Mammary microvascular endothelial cell (primary cell): ENCODE results near the gene ZFPL1. TPM values are rescaled to one million over a fixed set of nuclear protein-coding genes. Genes with fewer than 3 reads are reported as not detected.

Experiments used
- total RNA-seq: library from RNA; depleted of rRNA; stranded (reverse); fragments of >200 nt; gene quantifications from 2 replicates; pipeline ENCODE4 v1.2.3, GENCODE V29; 2015

Gene ZFPL1
- 49.2 and 62.0 TPM in 2 replicates for total RNA-seq

GRCh38 chr11:65083834-65084597 lies at the start of gene ZFPL1, which contains the start of gene CDCA5:
Gene ZFPL1 (plus strand): TSS chr11:65084222. CDS start chr11:65084699, 477 bp downstream.
Gene CDCA5 (minus strand): TSS chr11:65084040. CDS start chr11:65083978, 62 bp downstream.

DNA sequence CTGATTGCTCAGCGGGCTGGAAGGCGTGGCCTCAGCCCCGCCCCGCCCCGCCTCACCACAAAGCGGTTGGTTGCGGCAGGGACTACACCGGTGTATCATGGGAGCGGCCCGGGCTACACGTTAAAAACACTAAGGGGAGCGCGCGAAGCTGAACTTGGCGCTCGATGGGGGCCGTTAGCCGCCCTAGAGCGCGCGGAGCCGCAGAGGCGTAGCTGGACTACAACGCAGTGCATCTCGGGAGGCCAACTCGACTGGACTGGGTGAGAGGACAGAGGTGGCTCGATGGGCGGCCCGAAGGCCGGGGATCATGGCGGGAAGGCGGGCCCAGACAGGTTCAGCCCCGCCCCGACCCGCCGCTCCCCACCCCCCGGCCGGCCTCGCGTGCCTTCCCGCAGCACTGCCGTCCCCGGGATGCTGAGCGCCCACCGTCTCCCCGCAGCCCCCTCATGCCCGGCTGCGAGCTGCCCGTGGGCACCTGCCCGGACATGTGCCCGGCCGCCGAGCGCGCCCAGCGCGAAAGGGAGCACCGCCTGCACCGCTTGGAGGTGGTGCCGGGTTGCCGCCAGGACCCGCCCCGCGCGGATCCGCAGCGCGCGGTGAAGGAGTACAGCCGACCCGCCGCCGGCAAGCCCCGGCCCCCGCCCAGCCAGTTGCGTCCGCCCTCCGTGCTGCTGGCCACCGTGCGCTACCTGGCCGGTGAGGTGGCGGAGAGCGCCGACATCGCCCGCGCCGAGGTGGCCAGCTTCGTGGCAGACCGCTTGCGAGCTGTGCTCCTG lies 43.0 kb upstream of the ZFPL1 start, which contains the start of gene SAC3D1:
Gene SAC3D1, plus strand, starts transcription at position 364 of the 776 bp plus-strand sequence. Its CDS starts 83 bp downstream, at position 447.

DNA sequence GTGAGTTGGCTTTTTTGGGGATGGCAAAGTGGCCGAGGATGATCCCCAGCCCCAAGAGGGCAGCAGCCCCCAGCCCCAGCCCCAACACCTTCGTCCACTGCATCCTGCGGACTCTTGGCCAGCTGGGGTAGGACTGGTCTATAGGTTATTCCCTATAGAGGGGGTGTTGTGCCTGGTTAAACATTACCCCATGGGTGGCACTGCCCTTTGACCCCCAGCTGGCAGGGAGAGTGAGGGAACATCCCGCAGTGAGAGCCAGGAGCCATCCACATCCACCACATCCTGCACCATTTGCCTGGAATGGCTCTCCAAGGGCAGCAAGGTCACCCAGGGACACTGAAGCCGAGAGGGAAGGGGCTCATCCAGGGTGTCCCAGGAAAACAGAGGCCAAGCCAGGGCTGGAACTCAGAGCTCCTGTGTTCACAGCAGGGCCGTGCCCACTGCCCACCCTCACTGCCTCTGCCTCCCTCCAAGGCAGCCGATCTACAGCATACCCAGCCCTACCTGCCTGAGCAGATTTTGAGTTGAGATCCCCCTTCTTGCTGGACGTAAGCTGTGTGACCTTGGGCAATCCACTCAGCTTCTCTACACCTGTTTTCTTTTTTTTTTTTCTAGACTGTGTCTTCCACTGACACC lies 25.5 kb upstream of the ZFPL1 start, which contains the start of gene NAALADL1:
Gene NAALADL1, minus strand, starts transcription at position 135 of the 636 bp plus-strand sequence. Its CDS starts 32 bp downstream, at position 103.

DNA sequence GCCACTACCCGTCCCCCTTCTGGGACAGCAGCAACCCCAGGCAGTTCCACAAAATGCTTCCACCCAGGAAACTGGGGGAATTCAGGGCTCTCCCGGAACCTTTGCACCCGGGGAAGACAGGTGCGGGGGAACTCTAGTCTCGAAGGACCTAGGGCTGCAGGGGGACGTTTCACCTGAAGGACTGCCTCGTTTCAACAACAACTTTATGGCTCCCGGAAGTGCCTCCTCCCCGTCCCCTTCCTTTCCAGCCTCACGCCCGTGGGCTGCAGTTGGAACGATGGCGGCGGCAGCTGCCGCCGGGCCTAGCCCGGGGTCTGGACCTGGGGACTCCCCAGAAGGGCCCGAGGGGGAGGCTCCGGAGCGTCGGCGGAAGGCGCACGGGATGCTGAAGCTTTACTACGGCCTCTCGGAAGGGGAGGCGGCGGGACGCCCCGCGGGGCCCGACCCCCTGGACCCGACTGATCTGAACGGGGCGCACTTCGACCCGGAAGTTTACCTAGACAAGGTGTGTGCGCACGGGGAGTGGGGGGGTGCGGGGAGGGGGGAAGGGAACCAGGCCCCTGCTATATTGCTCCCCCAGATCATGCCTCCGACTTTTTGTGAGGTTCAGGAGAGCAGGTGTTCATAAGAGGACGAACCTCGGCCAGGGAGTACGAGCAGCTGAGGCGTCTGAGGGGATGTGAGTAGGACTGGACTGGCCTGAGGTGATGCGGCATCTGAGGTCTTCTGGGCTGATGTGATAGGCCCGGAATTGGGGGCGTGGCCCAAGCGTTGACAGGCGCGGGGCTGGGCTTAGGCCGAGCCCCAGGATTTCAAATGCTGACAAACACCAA lies 12.2 kb downstream of the ZFPL1 start, which contains the start of gene VPS51:
Gene VPS51, plus strand, starts transcription at position 241 of the 833 bp plus-strand sequence. Its CDS starts 37 bp downstream, at position 278.

DNA sequence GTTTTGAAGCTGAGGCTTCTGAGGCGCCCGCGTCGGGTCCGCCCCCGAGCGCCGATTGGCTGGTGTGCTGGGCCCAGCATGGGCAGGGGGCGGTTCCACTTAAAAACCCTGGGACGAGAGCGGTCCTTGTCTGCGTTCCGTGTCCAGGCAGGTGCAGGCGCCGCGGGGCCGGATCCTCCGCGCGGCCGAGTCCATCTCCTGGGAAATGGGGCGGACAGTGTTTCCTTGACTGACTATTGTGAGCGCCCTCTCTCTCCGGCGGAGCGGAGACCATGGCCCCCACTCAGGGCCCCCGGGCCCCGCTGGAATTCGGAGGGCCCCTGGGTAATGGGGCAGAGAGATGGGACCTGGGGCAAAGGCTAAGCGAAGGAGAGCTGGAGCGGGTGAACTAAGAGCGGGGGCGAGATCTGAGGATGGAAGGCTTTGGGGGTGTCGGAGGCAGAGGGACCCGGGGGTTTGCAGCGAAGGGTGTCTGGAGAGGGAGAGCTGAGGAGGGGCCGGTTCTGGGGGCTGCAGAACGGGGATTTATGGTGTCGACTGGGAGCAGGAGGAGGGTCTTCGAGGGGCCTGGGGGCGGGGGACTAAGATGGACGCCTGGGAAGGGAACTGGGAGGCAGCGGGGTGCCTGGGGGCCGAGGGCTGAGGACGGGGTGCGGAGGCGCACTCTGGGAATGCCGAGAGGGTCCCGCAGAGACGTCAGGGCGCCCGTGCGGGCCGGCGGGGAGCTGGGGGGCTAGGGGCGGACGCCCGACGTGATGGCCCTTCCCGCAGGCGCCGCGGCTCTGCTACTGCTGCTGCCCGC lies 27.9 kb downstream of the ZFPL1 start, which contains the start of gene TM7SF2:
Gene TM7SF2, plus strand, starts transcription at position 129 of the 802 bp plus-strand sequence. Its CDS starts 144 bp downstream, at position 273.

DNA sequence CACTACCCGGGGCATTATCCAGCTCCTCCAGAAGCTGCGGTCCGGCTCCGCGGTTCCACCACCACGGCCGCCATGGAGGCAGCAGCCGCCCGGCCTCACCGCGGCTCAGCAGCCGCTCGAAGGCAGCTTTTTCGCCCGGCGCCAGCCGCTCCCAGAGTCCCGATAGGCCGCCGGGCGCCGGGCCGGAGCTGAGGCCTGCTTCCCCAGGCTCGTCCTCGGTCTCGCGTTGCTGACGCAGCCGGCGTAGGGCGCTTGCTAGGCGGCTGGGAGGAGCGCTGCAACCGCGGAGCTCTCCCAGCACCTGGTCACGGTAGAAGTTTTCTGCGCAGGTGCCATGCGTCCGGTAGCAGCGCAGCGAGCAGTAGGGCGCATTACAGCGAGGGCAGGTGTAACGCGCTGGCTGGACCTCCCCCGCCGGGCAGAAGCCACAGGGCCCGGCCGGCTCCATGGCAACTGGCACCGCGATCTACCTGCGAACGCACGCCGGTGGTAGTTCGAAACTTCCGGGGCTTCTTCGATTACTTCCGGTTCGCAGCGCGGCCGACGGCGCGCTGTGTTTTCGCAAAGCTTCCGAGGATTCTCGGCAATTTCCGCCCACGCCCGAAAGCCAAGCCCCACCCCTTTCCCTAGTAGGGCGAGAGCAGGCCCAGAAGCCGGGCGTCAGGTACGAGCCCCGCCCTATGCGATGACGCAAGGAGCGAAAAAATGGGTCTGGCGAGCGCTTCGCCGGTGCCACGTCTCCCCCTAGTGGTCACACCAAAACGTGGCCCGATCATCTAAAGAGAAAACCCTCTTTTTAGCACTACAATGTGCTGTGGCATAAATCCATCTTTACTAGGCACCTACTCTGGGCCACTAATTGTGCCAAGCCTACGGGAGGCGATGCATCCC lies 33.4 kb downstream of the ZFPL1 start, which contains the start of gene ZNHIT2:
Gene ZNHIT2, minus strand, starts transcription at position 496 of the 891 bp plus-strand sequence. Its CDS starts 48 bp downstream, at position 448.

DNA sequence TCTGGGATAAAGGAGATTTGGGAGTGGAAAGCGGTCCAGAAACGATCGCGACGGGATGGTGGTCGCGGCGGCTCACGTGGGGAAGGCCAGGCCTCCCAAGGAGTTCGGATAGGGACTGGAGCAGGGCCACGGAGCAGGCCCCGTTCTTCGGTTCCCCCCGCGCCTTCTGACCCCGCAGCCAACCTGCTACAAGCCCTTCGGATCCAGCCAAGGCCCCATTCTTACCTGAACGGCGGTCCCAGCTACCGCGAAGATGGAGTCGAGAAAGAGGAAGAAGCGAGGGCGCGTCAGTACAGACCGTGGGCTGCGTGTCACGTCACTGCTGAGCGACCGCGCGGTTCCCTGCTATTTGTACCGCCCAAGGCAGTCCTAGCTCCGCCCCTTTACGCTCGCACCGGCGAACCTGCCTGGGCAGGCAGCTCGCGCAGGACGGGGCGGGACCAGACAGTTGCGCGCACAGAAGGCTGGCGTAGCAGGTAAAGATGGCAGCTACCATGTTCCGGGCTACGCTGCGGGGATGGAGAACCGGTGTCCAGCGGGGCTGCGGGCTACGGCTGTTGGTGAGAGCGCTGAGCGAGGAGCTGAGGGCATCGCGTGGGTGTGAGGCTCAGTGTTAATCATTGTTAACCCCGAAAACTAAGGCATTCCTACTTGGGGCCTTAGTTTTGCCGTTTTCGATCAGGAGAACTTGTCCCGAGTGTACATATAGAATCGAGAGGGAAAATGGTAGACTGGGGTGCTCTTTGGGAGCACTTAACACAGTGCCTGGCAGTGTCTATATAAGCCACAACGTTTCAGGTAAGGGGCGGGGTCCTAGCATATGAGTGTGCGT lies 38.1 kb downstream of the ZFPL1 start, which contains the start of the genes FAU and MRPL49:
Gene FAU, minus strand, starts transcription at position 270 of the 832 bp plus-strand sequence. CDS start 321 bp downstream, outside the sequence.
Gene MRPL49, plus strand, starts transcription at position 457 of the 832 bp plus-strand sequence. Its CDS starts 26 bp downstream, at position 483.

DNA sequence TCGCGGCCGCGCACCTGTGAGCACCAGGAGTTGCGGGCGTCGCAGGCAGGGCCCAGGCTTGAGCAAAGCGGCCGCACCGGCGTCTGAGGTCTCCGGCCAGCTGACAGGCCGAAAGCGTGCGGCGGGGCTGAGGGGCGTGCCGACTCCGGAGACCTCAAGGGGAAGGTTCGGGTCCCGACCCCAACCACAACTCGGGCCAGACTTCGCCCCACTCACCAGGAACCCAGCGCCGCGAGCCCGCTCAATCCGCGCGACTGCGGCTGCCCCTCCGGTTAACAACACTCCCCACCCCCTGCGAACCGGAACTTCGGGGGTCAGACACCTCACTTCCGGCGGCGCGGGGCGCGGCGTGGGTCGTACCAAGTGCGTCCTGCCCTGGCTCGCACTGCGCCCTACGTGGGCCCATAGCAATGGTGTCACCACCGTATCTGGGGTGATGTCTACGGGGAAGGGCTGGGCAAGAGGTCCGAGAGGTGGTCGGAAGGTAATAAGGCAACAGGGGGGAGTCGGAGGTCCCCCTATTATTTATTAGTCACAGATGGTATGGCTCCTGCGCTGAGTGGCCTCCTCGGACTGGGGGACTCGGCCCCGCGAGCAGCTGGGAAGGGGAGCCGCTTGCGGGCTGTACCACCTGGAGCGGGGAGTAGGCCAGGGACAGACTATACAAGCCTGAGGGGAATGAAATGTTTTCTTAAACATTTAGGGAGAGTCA lies 50.4 kb downstream of the ZFPL1 start, which contains the start of gene SYVN1:
Gene SYVN1, minus strand, starts transcription at position 280 of the 712 bp plus-strand sequence. CDS start 918 bp downstream, outside the sequence.

Other genes starting within 250 kb of the ZFPL1 start
- 0.33 and 0.49 TPM in 2 replicates for gene CDC42BPG, start 239.6 kb upstream of the ZFPL1 start, total RNA-seq
- 84.5 and 91.1 TPM in 2 replicates for gene EHD1, start 205.6 kb upstream of the ZFPL1 start, total RNA-seq
- gene ATG2A, start 167.0 kb upstream of the ZFPL1 start, total RNA-seq: 22.2 and 27.4 TPM in 2 replicates
- gene PPP2R5B, start 159.5 kb upstream of the ZFPL1 start, total RNA-seq: 23.6 and 27.2 TPM in 2 replicates
- not detected in 2 replicates for gene GPHA2, start 148.3 kb upstream of the ZFPL1 start, total RNA-seq
- gene MAJIN, start 112.1 kb upstream of the ZFPL1 start, total RNA-seq: not detected in 2 replicates
- 4.4 and 7.9 TPM in 2 replicates for gene BATF2, start 87.3 kb upstream of the ZFPL1 start, total RNA-seq
- gene ARL2, start 70.1 kb upstream of the ZFPL1 start, total RNA-seq: 167 and 184 TPM in 2 replicates
- gene SNX15, start 56.8 kb upstream of the ZFPL1 start, total RNA-seq: 17.1 and 17.3 TPM in 2 replicates
- gene SAC3D1, start 43.0 kb upstream of the ZFPL1 start, total RNA-seq: 28.0 and 37.5 TPM in 2 replicates
- 6.2 and 18.9 TPM in 2 replicates for gene NAALADL1, start 25.7 kb upstream of the ZFPL1 start, total RNA-seq
- 20.7 and 21.8 TPM in 2 replicates for gene CDCA5, start 182 bp upstream of the ZFPL1 start, total RNA-seq
- gene VPS51, start 12.0 kb downstream of the ZFPL1 start, total RNA-seq: 259 and 334 TPM in 2 replicates
- 8.5 and 17.0 TPM in 2 replicates for gene TM7SF2, start 27.6 kb downstream of the ZFPL1 start, total RNA-seq
- 12.4 and 15.7 TPM in 2 replicates for gene ZNHIT2, start 33.5 kb downstream of the ZFPL1 start, total RNA-seq
- gene FAU, start 37.9 kb downstream of the ZFPL1 start, total RNA-seq: 504 and 675 TPM in 2 replicates
- gene MRPL49, start 38.1 kb downstream of the ZFPL1 start, total RNA-seq: 64.6 and 81.9 TPM in 2 replicates
- gene SYVN1, start 50.3 kb downstream of the ZFPL1 start, total RNA-seq: 14.9 and 17.2 TPM in 2 replicates
- gene SPDYC, start 86.0 kb downstream of the ZFPL1 start, total RNA-seq: not detected in 2 replicates
- gene CAPN1, start 97.7 kb downstream of the ZFPL1 start, total RNA-seq: 243 and 266 TPM in 2 replicates
- gene POLA2, start 177.7 kb downstream of the ZFPL1 start, total RNA-seq: 11.4 and 19.0 TPM in 2 replicates
- 38.5 and 40.8 TPM in 2 replicates for gene CDC42EP2, start 230.6 kb downstream of the ZFPL1 start, total RNA-seq
- gene DPF2, start 249.6 kb downstream of the ZFPL1 start, total RNA-seq: 37.3 and 38.1 TPM in 2 replicates